GM23338 (cell line): ENCODE data around the gene TMEM119. TPM values are rescaled to one million over a fixed set of nuclear protein-coding genes. Genes with fewer than 3 reads are reported as not detected.
A peak's percentile ranks its signal among the peaks of the same experiment; 100 is the strongest.

Experiments
- ATAC-seq: fragments of 200-7000 bp; cut with Tn5 transposase; 3 replicates; pipeline ENCODE4 v1.9.1; 2020
- DNase-seq: peaks from one replicate; pipeline ENCODE4 v3.0.0-alpha.2; 2015; ENCODE audit warnings: low spot score
- H2AFZ ChIP-seq: fragments of 200-600 bp; sonication (generic); 2 replicates; pipeline ENCODE4 v1.8.0; 2016; ENCODE audit warnings: antibody characterized with exemption, mild to moderate bottlenecking, moderate library complexity
- H3F3A ChIP-seq: fragments of 200-600 bp; sonication (generic); replicated peaks from 2 replicates; pipeline ENCODE4 v1.8.0; 2017; ENCODE audit warnings: antibody characterized with exemption, mixed run types, low read depth
- H3K27ac ChIP-seq: fragments of 200-600 bp; sonication (generic); 2 replicates; pipeline ENCODE4 v1.6.1; 2016; ENCODE audit warnings: low read depth
- H3K27me3 ChIP-seq: fragments of 200-600 bp; sonication (generic); 2 replicates; pipeline ENCODE4 v1.8.0; 2016; ENCODE audit warnings: mild to moderate bottlenecking, mixed run types, moderate library complexity; ENCODE audit not compliant: insufficient read depth
- H3K36me3 ChIP-seq: fragments of 200-600 bp; sonication (generic); 2 replicates; pipeline ENCODE4 v1.8.0; 2016; ENCODE audit warnings: mild to moderate bottlenecking; ENCODE audit not compliant: insufficient read depth
- H3K4me1 ChIP-seq: fragments of 200-600 bp; sonication (generic); 2 replicates; pipeline ENCODE4 v1.8.0; 2016; ENCODE audit warnings: mild to moderate bottlenecking, moderate library complexity; ENCODE audit not compliant: insufficient read depth
- H3K4me2 ChIP-seq: fragments of 200-600 bp; sonication (generic); 2 replicates; pipeline ENCODE4 v1.7.1; 2017; ENCODE audit warnings: mixed run types
- H3K4me3 ChIP-seq: fragments of 200-600 bp; sonication (generic); 2 replicates; pipeline ENCODE4 v1.6.1; 2016; ENCODE audit warnings: mixed run types
- H3K79me2 ChIP-seq: fragments of 200-600 bp; sonication (generic); replicated peaks from 2 replicates; pipeline ENCODE4 v1.8.0; 2017; ENCODE audit warnings: mild to moderate bottlenecking; ENCODE audit not compliant: insufficient read depth
- H3K9me2 ChIP-seq: fragments of 200-600 bp; sonication (generic); 2 replicates; pipeline ENCODE4 v1.8.0; 2017; ENCODE audit not compliant: insufficient read depth
- H4K20me1 ChIP-seq: fragments of 200-600 bp; sonication (generic); replicated peaks from 2 replicates; pipeline ENCODE4 v1.8.0; 2017; ENCODE audit warnings: mild to moderate bottlenecking; ENCODE audit not compliant: insufficient read depth
- H3K27ac Mint-ChIP-seq: 2 replicates; pipeline ENCODE4 v1.8.0; 2020; ENCODE audit warnings: inconsistent platforms, mild to moderate bottlenecking, moderate library complexity, mixed read lengths
- H3K27me3 Mint-ChIP-seq: 3 replicates; pipeline ENCODE4 v1.8.0; 2022; ENCODE audit warnings: low read depth, mild to moderate bottlenecking, moderate library complexity, mixed read lengths, inconsistent platforms; ENCODE audit not compliant: insufficient read depth, poor library complexity
- H3K36me3 Mint-ChIP-seq: 3 replicates; pipeline ENCODE4 v1.8.0; 2021; ENCODE audit warnings: low read depth, mild to moderate bottlenecking, inconsistent platforms, moderate library complexity, mixed read lengths
- H3K4me1 Mint-ChIP-seq: 3 replicates; pipeline ENCODE4 v1.8.0; 2020; ENCODE audit warnings: mild to moderate bottlenecking, inconsistent platforms, mixed read lengths
- H3K4me3 Mint-ChIP-seq: 3 replicates; pipeline ENCODE4 v1.8.0; 2021; ENCODE audit warnings: moderate library complexity, mild to moderate bottlenecking, inconsistent platforms, mixed read lengths
- H3K9me3 Mint-ChIP-seq: 3 replicates; pipeline ENCODE4 v1.8.0; 2020; ENCODE audit warnings: moderate library complexity, mild to moderate bottlenecking, inconsistent platforms, mixed read lengths
- CREB1 ChIP-seq: fragments of 250-450 bp; sonication (Bioruptor Pico); IDR thresholded peaks from 2 replicates; pipeline ENCODE4 v1.5.0; 2020; ENCODE audit warnings: low read depth, mild to moderate bottlenecking, moderate library complexity
- JUNB ChIP-seq: IDR thresholded peaks from one replicate; pipeline ENCODE4 v1.6.1; 2016; ENCODE audit warnings: antibody characterized with exemption; ENCODE audit not compliant: unreplicated experiment
- POLR2AphosphoS5 ChIP-seq: IDR thresholded peaks from 2 replicates; pipeline ENCODE4 v1.6.1; 2016; ENCODE audit warnings: antibody characterized with exemption, low read depth
- ZNF331 ChIP-seq: fragments of 250-450 bp; sonication (Bioruptor Pico); IDR thresholded peaks from 2 replicates; pipeline ENCODE4 v1.5.0; 2020; ENCODE audit warnings: low read depth, mild to moderate bottlenecking, moderate library complexity
- ZNF462 ChIP-seq: fragments of 250-450 bp; sonication (Bioruptor Pico); IDR thresholded peaks from 2 replicates; pipeline ENCODE4 v1.5.0; 2020; ENCODE audit warnings: mild to moderate bottlenecking, moderate library complexity
- polyA plus RNA-seq: library from polyadenylated mRNA; unstranded; fragments of >200 nt; fragmentation: Nextera tagmentation; extraction: Ambion mirVana; gene quantifications from 2 replicates; pipeline ENCODE4 v1.2.1, GENCODE V29; 2016
- total RNA-seq: library from RNA; depleted of rRNA; stranded (reverse); fragments of >200 nt; shearing (Covaris generic); gene quantifications from 2 replicates; pipeline ENCODE4 v1.2.3, GENCODE V29; 2014
- TF ChIP-seq, protein P1 (sequence below), 2 experiments: fragments of 200-600 bp in 1 of 2; sonication (generic) in 1 of 2; conservative IDR thresholded peaks; 2 replicates each; pipeline versions ENCODE4 v1.5.1 to v1.6.1; 2016 to 2017; ENCODE audit warnings: antibody characterized with exemption in 2 of 2, low read depth in 2 of 2, mild to moderate bottlenecking in 2 of 2, moderate library complexity in 1 of 2
- TF ChIP-seq, protein P2 (sequence below): IDR thresholded peaks from 2 replicates; pipeline ENCODE4 v1.6.1; 2016; ENCODE audit warnings: antibody characterized with exemption

The TMEM119 gene
- total and polyA plus RNA-seq, 2 experiments from 2014 or later: 0.06 to 0.07 TPM

DNA sequence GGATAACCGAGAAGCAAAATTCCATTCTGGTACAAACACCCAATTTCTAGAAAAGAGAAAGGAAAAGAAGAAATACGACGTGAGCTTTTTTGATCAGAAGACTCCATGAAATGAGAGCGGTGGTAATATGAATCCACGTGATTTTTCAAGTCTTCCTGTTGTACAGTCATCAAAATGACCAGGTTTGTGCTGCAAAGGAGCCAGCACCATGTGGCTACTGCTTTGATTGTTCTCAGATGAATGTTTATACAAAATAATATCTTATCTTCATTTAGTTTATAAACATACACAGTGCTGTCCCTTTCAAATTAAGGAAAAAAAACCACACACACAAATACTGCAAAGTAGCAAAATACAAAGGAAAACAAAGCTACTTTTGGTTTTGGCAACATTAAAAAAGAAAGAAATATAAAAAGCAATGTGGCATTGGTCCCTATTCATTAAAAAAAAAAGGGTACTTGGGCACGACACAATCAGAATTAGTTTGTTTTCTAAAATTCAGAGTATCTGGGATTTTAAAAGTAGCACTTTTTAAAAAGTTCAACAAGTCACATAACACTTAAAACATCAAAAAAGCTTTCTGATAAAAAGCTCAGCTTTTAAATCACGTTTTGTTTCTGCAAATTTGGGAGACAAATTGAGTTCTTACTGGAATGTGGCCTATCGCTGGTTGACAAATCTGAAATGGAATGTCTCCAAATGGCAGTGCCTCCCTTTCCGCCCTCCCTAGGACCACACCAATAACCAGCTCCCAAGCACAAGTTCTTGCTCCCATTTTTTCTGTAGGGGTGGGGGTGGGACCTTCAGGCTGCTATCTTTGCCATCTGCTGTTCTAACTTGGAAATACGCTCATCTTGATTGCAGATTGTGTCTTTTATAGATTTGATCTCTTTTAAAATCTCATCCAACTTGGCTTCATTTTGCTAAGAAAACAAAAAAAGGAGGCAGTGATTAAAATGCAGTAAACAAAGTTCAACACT is 49.0 kb upstream of the TMEM119 start:
- no peaks in the 10 kb centered on the region for H3K79me2 ChIP-seq
- no peaks in the 10 kb centered on the region for H3K9me2 ChIP-seq
- H3F3A ChIP-seq: no peaks in the 10 kb centered on the region
- H3K4me1 Mint-ChIP-seq: peaks cover 8% of the 10 kb centered on the region
- H3K27me3 ChIP-seq: no peaks in the 10 kb centered on the region
- ATAC-seq (peak; percentile 62), DNase-seq (peak; percentile 41)
- H3K4me1 ChIP-seq: no peaks in the 10 kb centered on the region
- no peak overlapping the region for H3K4me3 ChIP-seq
- no peak overlapping the region for H2AFZ ChIP-seq
- H3K27ac Mint-ChIP-seq: no peak overlapping the region
- H3K4me2 ChIP-seq: no peak overlapping the region
- H3K4me3 Mint-ChIP-seq: no peak overlapping the region
- H3K27me3 Mint-ChIP-seq: peaks cover 4% of the 10 kb centered on the region
- no peaks in the 10 kb centered on the region for H3K9me3 Mint-ChIP-seq
- TF ChIP-seq JUNB: no peak
- TF ChIP-seq, protein P1, sequence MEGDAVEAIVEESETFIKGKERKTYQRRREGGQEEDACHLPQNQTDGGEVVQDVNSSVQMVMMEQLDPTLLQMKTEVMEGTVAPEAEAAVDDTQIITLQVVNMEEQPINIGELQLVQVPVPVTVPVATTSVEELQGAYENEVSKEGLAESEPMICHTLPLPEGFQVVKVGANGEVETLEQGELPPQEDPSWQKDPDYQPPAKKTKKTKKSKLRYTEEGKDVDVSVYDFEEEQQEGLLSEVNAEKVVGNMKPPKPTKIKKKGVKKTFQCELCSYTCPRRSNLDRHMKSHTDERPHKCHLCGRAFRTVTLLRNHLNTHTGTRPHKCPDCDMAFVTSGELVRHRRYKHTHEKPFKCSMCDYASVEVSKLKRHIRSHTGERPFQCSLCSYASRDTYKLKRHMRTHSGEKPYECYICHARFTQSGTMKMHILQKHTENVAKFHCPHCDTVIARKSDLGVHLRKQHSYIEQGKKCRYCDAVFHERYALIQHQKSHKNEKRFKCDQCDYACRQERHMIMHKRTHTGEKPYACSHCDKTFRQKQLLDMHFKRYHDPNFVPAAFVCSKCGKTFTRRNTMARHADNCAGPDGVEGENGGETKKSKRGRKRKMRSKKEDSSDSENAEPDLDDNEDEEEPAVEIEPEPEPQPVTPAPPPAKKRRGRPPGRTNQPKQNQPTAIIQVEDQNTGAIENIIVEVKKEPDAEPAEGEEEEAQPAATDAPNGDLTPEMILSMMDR (conservative IDR thresholded peaks at IDR 0.05; ENCODE audit: low read depth in 2 of 2): peak; percentile 17 to 22; a peak in 3 of 4 replicates
- TF ChIP-seq CREB1 (CRISPR knock-in tag): no peak
- TF ChIP-seq, protein P2, sequence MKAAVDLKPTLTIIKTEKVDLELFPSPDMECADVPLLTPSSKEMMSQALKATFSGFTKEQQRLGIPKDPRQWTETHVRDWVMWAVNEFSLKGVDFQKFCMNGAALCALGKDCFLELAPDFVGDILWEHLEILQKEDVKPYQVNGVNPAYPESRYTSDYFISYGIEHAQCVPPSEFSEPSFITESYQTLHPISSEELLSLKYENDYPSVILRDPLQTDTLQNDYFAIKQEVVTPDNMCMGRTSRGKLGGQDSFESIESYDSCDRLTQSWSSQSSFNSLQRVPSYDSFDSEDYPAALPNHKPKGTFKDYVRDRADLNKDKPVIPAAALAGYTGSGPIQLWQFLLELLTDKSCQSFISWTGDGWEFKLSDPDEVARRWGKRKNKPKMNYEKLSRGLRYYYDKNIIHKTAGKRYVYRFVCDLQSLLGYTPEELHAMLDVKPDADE: no peak
- no peak for TF ChIP-seq ZNF331 (CRISPR knock-in tag)
- no peak for TF ChIP-seq ZNF462
- no peak for TF ChIP-seq POLR2AphosphoS5
- peaks cover 36% of the 10 kb centered on the region for H3K36me3 Mint-ChIP-seq
- peaks cover 15% of the 10 kb centered on the region; the same call in 1 of the 2 replicates for H3K36me3 ChIP-seq
- no peak overlapping the region for H3K27ac ChIP-seq
- H4K20me1 ChIP-seq: no peaks in the 10 kb centered on the region
